HepG2 (cell line): Measurements from ENCODE around the gene HIVEP2. TPM values are rescaled to one million over a fixed set of nuclear protein-coding genes. Genes with fewer than 3 reads are reported as not detected.

Experiments used
- ARID2 ChIP-seq: sonication (generic); formaldehyde crosslinking; IDR thresholded peaks from 2 replicates; pipeline ENCODE4 v1.8.1; 2022; ENCODE audit warnings: mild to moderate bottlenecking, missing genetic modification reagents, borderline replicate concordance
- CBFB ChIP-seq: sonication (generic); formaldehyde crosslinking; IDR thresholded peaks from 2 replicates; pipeline ENCODE4 v1.4.0; 2020; ENCODE audit warnings: missing genetic modification reagents
- CENPBD1 ChIP-seq: sonication (generic); formaldehyde crosslinking; IDR thresholded peaks from 2 replicates; pipeline ENCODE4 v1.8.0; 2022; ENCODE audit warnings: missing genetic modification reagents, low read depth, mild to moderate bottlenecking, borderline replicate concordance
- CREBL2 ChIP-seq: sonication (generic); formaldehyde crosslinking; IDR thresholded peaks from 2 replicates; pipeline ENCODE4 v1.8.1; 2023; ENCODE audit warnings: missing genetic modification reagents, mild to moderate bottlenecking, borderline replicate concordance
- GLI4 ChIP-seq: sonication (generic); formaldehyde crosslinking; IDR thresholded peaks from 2 replicates; pipeline ENCODE4 v1.5.1; 2020; ENCODE audit warnings: missing genetic modification reagents, mild to moderate bottlenecking, moderate library complexity, borderline replicate concordance
- HES4 ChIP-seq: sonication (generic); formaldehyde crosslinking; IDR thresholded peaks from 2 replicates; pipeline ENCODE4 v1.9.0; 2021; ENCODE audit warnings: mild to moderate bottlenecking, missing genetic modification reagents, borderline replicate concordance
- HNF4G ChIP-seq, 2 experiments: sonication (generic) in 1 of 2; formaldehyde crosslinking in 1 of 2; IDR thresholded peaks; 2 replicates each; pipeline versions ENCODE4 v1.4.0 to v1.6.1; 2011 to 2020; ENCODE audit warnings: borderline replicate concordance in 2 of 2, low read depth in 2 of 2, mild to moderate bottlenecking in 2 of 2, low read length in 1 of 2, missing genetic modification reagents in 1 of 2, moderate library complexity in 1 of 2
- IRF1 ChIP-seq: sonication (generic); formaldehyde crosslinking; IDR thresholded peaks from 2 replicates; pipeline ENCODE4 v1.4.0; 2020; ENCODE audit warnings: low read depth, mild to moderate bottlenecking, missing genetic modification reagents
- MIER3 ChIP-seq: IDR thresholded peaks from 2 replicates; pipeline ENCODE4 v1.6.1; 2016; ENCODE audit warnings: missing compliant biosample characterization, borderline replicate concordance
- MXD1 ChIP-seq: sonication (generic); formaldehyde crosslinking; IDR thresholded peaks from 2 replicates; pipeline ENCODE4 v1.4.0; 2020; ENCODE audit warnings: mild to moderate bottlenecking, missing genetic modification reagents
- MZF1 ChIP-seq: sonication (generic); formaldehyde crosslinking; IDR thresholded peaks from 2 replicates; pipeline ENCODE4 v1.8.1; 2023; ENCODE audit warnings: mild to moderate bottlenecking, missing genetic modification reagents, borderline replicate concordance
- PRDM10 ChIP-seq: sonication (generic); formaldehyde crosslinking; IDR thresholded peaks from 2 replicates; pipeline ENCODE4 v1.4.0; 2020; ENCODE audit warnings: low read depth, missing genetic modification reagents
- SALL1 ChIP-seq: sonication (generic); formaldehyde crosslinking; IDR thresholded peaks from 2 replicates; pipeline ENCODE4 v1.8.0; 2022; ENCODE audit warnings: mild to moderate bottlenecking, missing genetic modification reagents
- SIN3B ChIP-seq: fragments of 150-350 bp; IDR thresholded peaks from 2 replicates; pipeline ENCODE4 v1.6.1; 2014; ENCODE audit warnings: low read length
- SMAD1 ChIP-seq: sonication (generic); formaldehyde crosslinking; IDR thresholded peaks from 2 replicates; pipeline ENCODE4 v1.4.0; 2020; ENCODE audit warnings: missing genetic modification reagents, low read depth, mild to moderate bottlenecking, borderline replicate concordance
- TBL1XR1 ChIP-seq: fragments of 150-350 bp; IDR thresholded peaks from 2 replicates; pipeline ENCODE4 v1.6.1; 2014; ENCODE audit warnings: borderline replicate concordance, low read length; ENCODE audit not compliant: partially characterized antibody
- YEATS4 ChIP-seq: sonication (generic); formaldehyde crosslinking; IDR thresholded peaks from 2 replicates; pipeline ENCODE4 v1.4.0; 2020; ENCODE audit warnings: missing genetic modification reagents, borderline replicate concordance
- ZNF501 ChIP-seq: sonication (generic); formaldehyde crosslinking; IDR thresholded peaks from 2 replicates; pipeline ENCODE4 v1.5.1; 2020; ENCODE audit warnings: mild to moderate bottlenecking, moderate library complexity, missing genetic modification reagents
- ZNF703 ChIP-seq: sonication (generic); formaldehyde crosslinking; IDR thresholded peaks from 2 replicates; pipeline ENCODE4 v1.5.1; 2020; ENCODE audit warnings: missing genetic modification reagents, mild to moderate bottlenecking, moderate library complexity, borderline replicate concordance
- ZNF740 ChIP-seq: sonication (generic); formaldehyde crosslinking; IDR thresholded peaks from 2 replicates; pipeline ENCODE4 v1.4.0; 2020; ENCODE audit warnings: missing genetic modification reagents
- ZNF775 ChIP-seq: sonication (generic); formaldehyde crosslinking; IDR thresholded peaks from 2 replicates; pipeline ENCODE4 v1.4.0; 2020; ENCODE audit warnings: missing genetic modification reagents, mild to moderate bottlenecking, moderate library complexity, borderline replicate concordance
- polyA plus RNA-seq, 8 experiments: library from polyadenylated mRNA; depleted of rRNA in 3 of 8; stranded (reverse) in 7 of 8; unstranded in 1 of 8; fragments of >200 nt; fragmentation: Illumina TruSeq in 4 of 8; extraction: Trizol in 4 of 8; gene quantifications; 2 replicates each; pipeline versions ENCODE4 v1.2.1 to v1.2.3, GENCODE V29; 2011 to 2016; ENCODE audit warnings: low read depth in 4 of 8, missing spikeins in 1 of 8, mixed read lengths in 1 of 8; ENCODE audit not compliant: insufficient read depth in 1 of 8
- total RNA-seq, 5 experiments: library from RNA; depleted of rRNA; stranded (reverse); fragments of >200 nt; fragmentation: Illumina TruSeq; extraction: Trizol; gene quantifications; 2 replicates each; pipeline ENCODE4 v1.2.3, GENCODE V29; 2016; ENCODE audit warnings: low read depth in 1 of 5

HIVEP2 gene
- total and polyA plus RNA-seq, 2 of the 13 experiments (the other 11 are each of a cell fraction or from before 2014, with no cell fraction given): 3.4 to 12.9 TPM

GRCh38 chr6:142926494-142927270 is 18.3 kb downstream of the HIVEP2 start (continued):
- peak; percentile 76; the same call in 1 of the 2 replicates for TF ChIP-seq CREBL2 (CRISPR knock-in tag)
- TF ChIP-seq ZNF703: 0 out of 2 replicates have a peak, but pooled peaks have one; percentile 93
- TF ChIP-seq ZNF501 (CRISPR knock-in tag): peak; percentile 99
- TF ChIP-seq ARID2 (CRISPR knock-in tag): peak; percentile 95
- TF ChIP-seq CBFB (CRISPR knock-in tag): peak; percentile 76
- no peak for TF ChIP-seq ZNF775 (CRISPR knock-in tag)
- peak; percentile 22; the same call in 1 of the 2 replicates for TF ChIP-seq ZNF740 (CRISPR knock-in tag)
- peak; percentile 40; the same call in 1 of the 2 replicates for TF ChIP-seq SMAD1 (CRISPR knock-in tag)
- TF ChIP-seq SIN3B: peak; percentile 11; the same call in 1 of the 2 replicates
- peak; percentile 73; the same call in 1 of the 2 replicates for TF ChIP-seq HES4 (CRISPR knock-in tag)
- TF ChIP-seq GLI4: no peak
- TF ChIP-seq PRDM10 (CRISPR knock-in tag): peak; percentile 69
- peak; percentile 92 for TF ChIP-seq YEATS4 (CRISPR knock-in tag)
- TF ChIP-seq CENPBD1 (CRISPR knock-in tag): no peak; the same call in 1 of the 2 replicates
- TF ChIP-seq HNF4G (IDR thresholded peaks at IDR 0.05; ENCODE audit: borderline replicate concordance, low read depth, low read length): peak; percentile 86
- peak; percentile 96 for TF ChIP-seq HNF4G (CRISPR knock-in tag; IDR thresholded peaks at IDR 0.05; ENCODE audit: borderline replicate concordance, low read depth)
- TF ChIP-seq SALL1 (CRISPR knock-in tag): peak; percentile 96
- TF ChIP-seq MZF1: 0 out of 2 replicates have a peak, but pooled peaks have one; percentile 68
- TF ChIP-seq MXD1: peak; percentile 79; the same call in 1 of the 2 replicates
- no peak for TF ChIP-seq IRF1 (CRISPR knock-in tag)
- TF ChIP-seq MIER3 (CRISPR knock-in tag): peak; percentile 81; the same call in 1 of the 2 replicates
- TF ChIP-seq TBL1XR1: peak; percentile 70
